Gastrocnemius medialis (tissue), 4 donors: ENCODE data around the gene SFTPA1. TPM values are rescaled to one million over a fixed set of nuclear protein-coding genes. Genes with fewer than 3 reads are reported as not detected.
"Not testable (repeated sequence)": the region's sequence is repeated elsewhere in the genome, so short reads cannot be mapped to it uniquely, and the experiment has no call there.

Experiments
- ATAC-seq, 2 donors: fragments of 150-250 bp; one replicate each; pipeline ENCODE4 v1.9.1; 2016
- DNase-seq, 2 donors: peaks; one replicate each; pipeline ENCODE4 v3.0.0-alpha.2; 2019
- H3K27ac ChIP-seq, 4 donors: fragments of 200-600 bp; sonication (generic); 1 replicate in 1 of 4; 2 replicates in 3 of 4; pipeline ENCODE4 v1.5.1; 2016 to 2018; ENCODE audit warnings: mild to moderate bottlenecking in 2 of 4, moderate library complexity in 1 of 4
- H3K27me3 ChIP-seq, 3 donors: fragments of 200-600 bp; sonication (generic) in 2 of 3; 1 replicate in 1 of 3; 2 replicates in 2 of 3; pipeline versions ENCODE4 v1.5.1 to v1.6.0; 2016 to 2019; ENCODE audit warnings: mild to moderate bottlenecking in 1 of 3, moderate library complexity in 1 of 3
- H3K36me3 ChIP-seq, 2 donors: fragments of 200-600 bp; sonication (generic) in 1 of 2; one replicate each; pipeline ENCODE4 v1.5.1; 2017 to 2018
- H3K4me1 ChIP-seq, 2 donors: fragments of 200-600 bp; sonication (generic) in 1 of 2; one replicate each; pipeline ENCODE4 v1.5.1; 2016 to 2017; ENCODE audit warnings: mild to moderate bottlenecking in 2 of 2
- H3K4me3 ChIP-seq, 4 donors: fragments of 200-600 bp; sonication (generic) in 3 of 4; 1 replicate in 1 of 4; 2 replicates in 3 of 4; pipeline ENCODE4 v1.5.1; 2016 to 2019; ENCODE audit warnings: mild to moderate bottlenecking in 2 of 4
- H3K9me3 ChIP-seq, 3 donors: fragments of 200-600 bp; sonication (generic) in 2 of 3; 1 replicate in 1 of 3; 2 replicates in 2 of 3; pipeline ENCODE4 v1.5.1; 2016 to 2019
- CTCF ChIP-seq, 5 experiments: fragments of 450-650 bp in 3 of 5; fragments of 200-600 bp in 2 of 5; sonication (generic) in 2 of 5; IDR thresholded peaks in 4 of 5; conservative IDR thresholded peaks in 1 of 5; 1 replicate in 4 of 5; 2 replicates in 1 of 5; pipeline ENCODE4 v1.5.1; 2016 to 2019; ENCODE audit warnings: antibody characterized with exemption in 5 of 5, mild to moderate bottlenecking in 3 of 5, moderate library complexity in 3 of 5
- POLR2A ChIP-seq, 2 donors: fragments of 450-650 bp; IDR thresholded peaks; one replicate each; pipeline ENCODE4 v1.6.1; 2017; ENCODE audit warnings: antibody characterized with exemption in 2 of 2, mild to moderate bottlenecking in 2 of 2, moderate library complexity in 2 of 2
- in situ Hi-C, 4 donors: fragments of 200-750 bp; cut with MboI; loops; one replicate each; pipeline versions ENCODE4 v1.15.0 to v1.8.0; 2017; ENCODE audit warnings: low sequenced_read_pairs in 4 of 4
- intact Hi-C: fragments of 100-400 bp; cut with DNase I; formaldehyde crosslinking; loops from one replicate; pipeline ENCODE4 v1.15.1; 2023; ENCODE audit warnings: low total_unique reads
- total RNA-seq, 4 donors: library from RNA; depleted of rRNA; stranded (reverse); fragments of >200 nt; gene quantifications; one replicate each; pipeline versions ENCODE4 v1.1.0 to v1.2.3, GENCODE V29; 2016

SFTPA1 gene
- total RNA-seq, 4 donors from 2014 or later = not detected

- Histone ChIP-seq H3K36me3 (no peaks in the 10 kb centered on the region), H3K9me3 (no peaks in the 10 kb centered on the region), H3K27ac (no peak overlapping the region), H3K4me3 (no peak overlapping the region), H3K4me1 (no peaks in the 10 kb centered on the region), H3K27me3 (no peaks in the 10 kb centered on the region)
- ATAC-seq = no peak
- DNase-seq = no peak
- intact Hi-C loops (no loop called here), in situ Hi-C loops (no loop called here)
- no peak for TF ChIP-seq POLR2A (IDR thresholded peaks at IDR 0.05)
- TF ChIP-seq CTCF (IDR thresholded peaks at IDR 0.05 in 4 of 5, conservative IDR thresholded peaks at IDR 0.05 in 1 of 5) = no peak
Observed at GRCh38 chr10:79579361-79579760, 31.4 kb upstream of the SFTPA1 start.

GRCh38 chr10:79581044-79581443, 29.7 kb upstream of the SFTPA1 start:
- no peak overlapping the region for H3K4me3 ChIP-seq
- H3K27ac ChIP-seq = no peak overlapping the region
- no peaks in the 10 kb centered on the region for H3K27me3 ChIP-seq
- intact Hi-C loops = no loop called here
- DNase-seq (no peak), ATAC-seq (no peak)
- H3K4me1 ChIP-seq = no peaks in the 10 kb centered on the region
- in situ Hi-C loops = no loop called here
- no peaks in the 10 kb centered on the region for H3K36me3 ChIP-seq
- H3K9me3 ChIP-seq = no peaks in the 10 kb centered on the region
- TF ChIP-seq CTCF (IDR thresholded peaks at IDR 0.05 in 4 of 5, conservative IDR thresholded peaks at IDR 0.05 in 1 of 5) (no peak), POLR2A (IDR thresholded peaks at IDR 0.05) (no peak)

- Histone ChIP-seq H3K27me3 (no peaks in the 10 kb centered on the region), H3K4me1 (no peaks in the 10 kb centered on the region), H3K4me3 (no peak overlapping the region), H3K27ac (no peak overlapping the region), H3K36me3 (no peaks in the 10 kb centered on the region), H3K9me3 (no peaks in the 10 kb centered on the region)
- in situ Hi-C loops (no loop called here), intact Hi-C loops (no loop called here)
- TF ChIP-seq CTCF (IDR thresholded peaks at IDR 0.05 in 4 of 5, conservative IDR thresholded peaks at IDR 0.05 in 1 of 5) (no peak), POLR2A (IDR thresholded peaks at IDR 0.05) (no peak)
- no peak for DNase-seq
- no peak for ATAC-seq
Observed at GRCh38 chr10:79582096-79582495, 28.6 kb upstream of the SFTPA1 start.

GRCh38 chr10:79582954-79583353, 27.8 kb upstream of the SFTPA1 start:
- H3K27ac ChIP-seq, in situ Hi-C loops, DNase-seq, H3K9me3 ChIP-seq, ATAC-seq, intact Hi-C loops, H3K4me3 ChIP-seq, H3K4me1 ChIP-seq, H3K36me3 ChIP-seq, H3K27me3 ChIP-seq: not testable (repeated sequence)

GRCh38 chr10:79583488-79584024, 27.2 kb upstream of the SFTPA1 start:
- no peak overlapping the region for H3K4me3 ChIP-seq
- DNase-seq = no peak
- in situ Hi-C loops (no loop called here), intact Hi-C loops (no loop called here)
- no peaks in the 10 kb centered on the region for H3K9me3 ChIP-seq
- H3K4me1 ChIP-seq = no peaks in the 10 kb centered on the region
- no peak overlapping the region for H3K27ac ChIP-seq
- no peak for TF ChIP-seq CTCF (IDR thresholded peaks at IDR 0.05 in 4 of 5, conservative IDR thresholded peaks at IDR 0.05 in 1 of 5)
- TF ChIP-seq POLR2A (IDR thresholded peaks at IDR 0.05) = no peak
- H3K36me3 ChIP-seq = no peaks in the 10 kb centered on the region
- no peak for ATAC-seq
- H3K27me3 ChIP-seq = no peaks in the 10 kb centered on the region
